GM19240 (cell line): Measurements from ENCODE around the gene LIFR.
"Not testable (repeated sequence)": the region's sequence is repeated elsewhere in the genome, so short reads cannot be mapped to it uniquely, and the experiment has no call there.

ENCODE experiments used
- DNase-seq: peaks from one replicate; pipeline ENCODE4 v3.0.0; 2011; ENCODE audit warnings: low spot score; ENCODE audit not compliant: insufficient read length

LIFR gene

GRCh38 chr5:38581597-38581996, 25.2 kb upstream of the LIFR start:
- no peak for DNase-seq

DNA sequence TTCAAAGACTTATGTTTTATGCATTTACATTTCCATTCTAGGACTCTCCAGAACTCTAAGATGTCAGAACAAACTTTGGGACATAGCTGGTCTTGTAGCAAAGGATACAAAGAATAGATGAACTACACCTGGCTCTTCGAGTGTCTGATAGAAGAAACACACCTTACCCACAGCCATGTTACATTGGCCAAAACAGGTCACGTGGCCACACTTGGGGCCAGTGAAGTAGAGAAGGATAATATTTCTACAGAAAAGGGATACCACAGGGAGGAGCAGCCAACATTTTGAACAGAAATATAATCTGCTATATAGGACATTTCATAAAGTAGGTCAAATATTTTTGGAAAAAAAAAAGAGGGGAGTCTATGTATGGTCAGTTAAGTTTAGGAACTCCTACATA, 22.7 kb upstream of the LIFR start:
- no peak for DNase-seq

DNA sequence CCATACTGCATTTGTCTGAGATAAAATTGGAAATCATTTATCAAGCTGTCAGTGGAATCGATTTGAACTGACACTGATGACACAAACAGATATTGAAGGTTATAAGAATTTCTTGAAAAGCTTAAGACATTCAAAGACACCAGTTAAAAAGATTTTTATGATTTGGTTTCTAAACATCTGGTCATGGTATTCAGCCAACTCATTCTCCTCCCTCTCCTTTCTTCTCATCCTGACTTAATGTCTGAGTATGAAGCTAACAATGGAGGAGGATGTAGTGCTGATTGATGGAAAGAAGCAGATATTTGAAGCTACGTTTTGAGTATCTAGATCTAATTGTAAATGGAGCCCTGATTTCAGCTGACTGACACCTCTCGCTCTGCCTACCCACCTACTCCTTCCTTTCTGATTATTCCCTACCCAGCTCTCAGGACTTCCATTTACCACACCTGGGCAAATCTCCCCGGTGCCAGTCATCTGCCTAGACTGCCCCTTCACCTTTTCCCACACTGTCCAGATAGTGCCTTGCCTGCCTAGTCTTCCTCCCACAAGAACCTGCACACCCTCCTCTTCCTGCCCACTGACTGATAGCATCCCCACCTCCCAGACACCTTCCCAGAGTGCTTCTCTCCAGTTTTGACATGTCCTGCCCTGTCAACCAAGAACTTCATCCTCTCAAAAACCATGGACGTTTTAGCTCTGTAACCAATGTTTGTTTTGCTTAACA, 20.7 kb upstream of the LIFR start:
- DNase-seq = no peak

GRCh38 chr5:38576442-38576841, 20.0 kb upstream of the LIFR start:
- no peak for DNase-seq

DNA sequence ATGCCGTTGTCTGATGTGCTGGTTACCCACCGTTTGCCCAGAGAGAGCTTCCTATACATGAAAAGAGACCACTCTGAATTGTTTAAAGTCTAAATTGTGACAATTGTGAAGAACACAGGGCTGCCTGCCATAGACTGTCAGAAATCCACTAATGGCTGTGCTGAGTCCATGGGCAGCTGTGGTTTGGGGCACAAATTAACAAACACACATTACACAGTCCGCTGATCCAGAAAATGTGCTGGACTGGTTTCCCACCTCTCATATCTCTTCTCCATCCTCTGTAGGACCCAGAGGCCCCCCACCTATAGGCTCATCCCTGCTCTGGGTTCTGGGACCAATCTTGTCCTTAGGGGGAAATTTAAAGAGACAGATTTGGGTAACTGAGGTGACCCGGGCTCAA, 19.0 kb upstream of the LIFR start:
- DNase-seq = no peak

- DNase-seq = no peak
These were observed 17.6 kb upstream of the LIFR start for GRCh38 chr5:38574009-38574408.

DNA sequence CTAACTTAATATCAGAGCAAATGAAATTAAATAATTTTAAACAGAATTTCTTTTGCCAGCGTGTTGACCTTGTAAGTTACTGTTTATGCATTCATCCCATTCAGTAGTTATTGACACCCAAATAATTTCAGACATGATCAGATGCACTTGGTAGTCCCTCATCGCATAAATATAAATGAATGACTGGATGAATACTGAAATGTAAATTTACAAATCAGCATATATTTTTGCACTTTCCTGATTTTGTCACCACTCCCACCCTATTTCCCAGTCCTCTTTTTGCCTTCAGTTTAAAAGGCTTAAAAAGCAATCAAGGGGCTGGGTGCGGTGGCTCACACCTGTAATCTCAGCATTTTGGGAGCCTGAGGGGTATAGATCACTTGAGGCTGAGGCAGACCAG, 17.1 kb upstream of the LIFR start:
- no peak for DNase-seq

DNA sequence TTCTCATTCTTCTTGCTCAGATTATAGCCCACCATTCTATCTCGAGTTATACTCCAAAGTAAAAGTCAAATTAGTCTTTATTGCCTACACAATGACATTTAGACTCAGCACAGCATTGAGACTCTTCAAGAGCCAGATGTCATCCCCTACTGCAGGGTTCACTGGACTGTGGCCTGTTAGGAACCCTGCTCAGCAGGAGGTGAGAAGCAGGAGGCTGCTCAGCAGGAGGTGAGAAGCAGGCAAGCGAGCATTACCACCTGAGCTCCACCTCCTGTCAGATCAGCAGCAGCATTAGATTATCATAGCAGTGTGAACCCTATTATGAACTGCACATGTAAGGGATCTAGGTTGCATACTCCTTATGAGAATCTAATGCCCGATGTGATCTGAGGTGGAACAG, 12.7 kb upstream of the LIFR start:
- no peak for DNase-seq

- not testable (repeated sequence) for DNase-seq
These were observed 10.9 kb upstream of the LIFR start for GRCh38 chr5:38567306-38567705.

- no peak for DNase-seq
These were observed 7.2 kb upstream of the LIFR start for GRCh38 chr5:38563624-38564023.

DNA sequence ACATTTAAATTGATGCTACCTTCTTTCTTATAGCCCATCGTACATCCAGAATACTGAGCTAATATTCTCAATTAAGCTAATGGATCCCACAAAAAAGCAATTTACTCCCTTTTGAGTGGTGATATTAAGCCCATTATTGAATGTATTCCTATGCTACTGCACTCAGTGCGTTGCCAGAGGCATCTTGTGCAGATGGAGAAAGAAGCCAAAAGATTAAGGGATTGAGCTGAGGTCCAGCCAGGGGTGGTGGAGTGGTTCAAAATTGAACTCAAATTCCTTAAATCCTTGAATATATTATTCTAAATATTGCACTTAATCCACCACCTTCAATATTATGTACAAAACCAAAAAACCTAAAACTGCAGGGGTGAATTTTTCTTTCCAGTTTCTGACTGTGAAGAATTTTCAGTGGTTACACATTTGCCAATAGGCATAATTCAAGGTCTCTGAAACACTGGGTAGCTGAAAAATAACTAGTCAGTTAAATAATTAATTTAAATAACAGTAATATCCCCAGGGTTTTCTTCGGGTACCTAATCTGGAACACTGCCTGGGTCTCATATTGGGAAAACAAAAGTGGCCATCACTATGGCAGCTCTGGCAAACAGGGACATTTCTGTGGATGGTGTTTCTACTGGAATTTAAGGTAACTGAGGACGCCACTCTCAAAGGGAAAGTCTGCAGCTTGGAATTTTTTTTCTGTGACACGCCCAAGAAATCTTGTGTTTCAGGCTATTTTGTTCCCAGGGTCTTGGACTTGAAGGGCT, 6.2 kb upstream of the LIFR start:
- DNase-seq = no peak

DNA sequence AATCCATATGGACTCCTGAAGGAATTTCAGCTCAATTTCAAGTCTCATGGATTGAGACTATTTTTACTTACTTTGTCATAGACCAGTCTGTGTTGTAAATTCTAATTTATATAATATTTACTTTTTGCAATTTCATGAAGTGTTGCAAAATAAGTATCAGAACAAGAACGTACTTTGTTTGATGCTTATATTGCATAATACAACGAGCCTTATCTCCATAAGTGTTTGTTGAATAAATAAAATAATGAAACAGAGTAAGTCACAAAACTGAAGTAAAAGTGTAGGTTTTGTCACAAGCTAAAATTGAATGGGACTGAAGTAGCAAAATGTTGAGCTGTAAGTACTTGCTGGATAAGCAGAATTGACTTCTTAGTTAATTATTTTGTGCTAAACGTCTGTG, 3.0 kb upstream of the LIFR start:
- no peak for DNase-seq

DNA sequence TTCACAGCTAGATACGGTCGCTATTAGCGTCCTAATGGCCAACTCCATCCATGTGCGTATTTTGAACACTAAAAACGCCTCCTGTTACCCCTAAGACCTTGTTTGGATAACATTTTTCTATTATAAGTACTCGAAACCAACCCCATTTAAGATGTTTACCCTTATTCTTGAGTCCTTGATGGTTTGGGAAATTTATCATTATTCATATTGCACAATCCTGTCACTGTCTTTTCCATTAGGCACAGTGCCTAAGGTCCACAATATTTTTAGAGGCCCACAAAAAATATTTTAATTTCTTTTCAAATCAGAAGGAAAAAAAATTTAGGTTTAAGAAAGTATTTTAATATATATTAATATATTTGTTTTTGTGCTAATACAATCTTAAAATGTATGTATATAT, 1.3 kb upstream of the LIFR start:
- no peak for DNase-seq

DNA sequence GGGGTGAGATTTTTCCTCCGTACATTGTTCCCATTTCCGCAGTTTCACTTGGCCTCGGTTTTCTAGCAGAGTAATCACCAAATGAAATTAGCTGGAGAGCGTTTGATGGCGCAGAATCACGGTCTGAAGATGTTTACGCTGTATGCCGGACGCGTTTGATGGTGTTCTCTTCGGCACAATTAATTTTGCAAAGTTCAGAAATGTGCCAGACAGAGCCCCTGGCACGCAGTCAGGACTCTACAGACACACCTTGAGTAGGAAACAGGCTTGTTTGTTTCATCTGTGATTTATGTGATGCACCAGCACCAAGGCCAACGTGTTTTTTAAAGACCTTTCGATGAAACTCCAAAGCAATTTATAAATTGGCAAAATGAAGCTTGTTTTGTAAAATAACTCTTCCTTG, 863 bp upstream of the LIFR start:
- DNase-seq = no peak

DNA sequence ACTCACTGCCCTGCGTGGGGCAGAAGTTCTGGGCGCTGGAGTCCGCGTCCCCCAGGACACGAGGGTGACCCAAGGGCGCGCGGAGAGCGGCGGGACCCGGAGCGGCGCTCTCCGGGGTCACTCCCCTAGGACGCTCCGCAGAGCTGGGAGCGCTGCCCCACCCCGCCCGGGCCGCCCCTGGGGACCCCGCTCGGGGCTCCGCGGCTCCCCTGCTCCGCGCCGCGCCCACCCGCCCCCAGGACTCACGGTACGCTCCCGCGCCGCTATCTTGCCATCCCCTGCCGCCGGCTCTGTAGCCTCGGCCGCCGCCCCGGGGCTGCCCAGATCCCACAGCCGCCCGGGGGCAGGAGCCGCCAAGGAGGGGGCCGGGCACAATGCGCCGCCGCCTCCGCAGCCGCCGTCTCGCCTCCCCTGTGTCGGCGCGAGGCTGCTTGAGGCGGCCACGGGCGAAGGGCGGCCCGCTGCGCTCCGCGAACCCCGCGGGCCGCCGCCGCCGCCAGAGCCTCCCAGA, 303 bp downstream of the LIFR start:
- no peak for DNase-seq

DNA sequence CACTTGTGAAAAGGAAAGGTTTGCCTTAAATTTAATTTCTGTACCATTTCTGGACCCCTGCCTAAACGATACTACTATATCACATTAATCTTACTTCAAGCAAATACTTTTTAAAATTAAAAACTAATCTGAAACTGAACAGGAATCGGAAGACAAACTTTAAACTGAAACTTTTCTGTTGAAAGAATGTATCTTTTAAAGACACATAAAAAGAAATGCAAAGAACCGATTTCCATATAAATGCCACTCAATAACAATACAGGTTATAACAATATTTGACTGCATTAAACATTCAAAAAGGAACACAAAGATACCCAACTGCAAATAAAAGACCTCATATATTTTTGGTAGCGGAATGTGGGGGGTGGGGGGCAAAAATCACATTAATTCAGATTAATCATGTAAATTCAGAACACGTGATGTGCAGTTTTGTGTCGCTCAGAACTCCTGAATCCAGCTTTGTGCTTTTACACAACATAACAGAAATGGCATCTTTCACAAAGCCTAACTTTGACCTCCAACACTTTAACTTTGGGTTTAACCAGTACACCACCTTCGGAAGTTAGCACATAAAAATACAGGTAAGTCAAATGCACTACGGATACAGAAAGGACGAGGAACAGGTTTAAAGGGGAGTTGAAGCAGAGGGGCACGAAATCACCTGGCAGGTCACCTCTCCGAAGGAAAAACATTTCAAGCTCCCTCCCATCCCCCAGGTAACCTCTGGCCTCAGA, 925 bp downstream of the LIFR start:
- DNase-seq = no peak

DNA sequence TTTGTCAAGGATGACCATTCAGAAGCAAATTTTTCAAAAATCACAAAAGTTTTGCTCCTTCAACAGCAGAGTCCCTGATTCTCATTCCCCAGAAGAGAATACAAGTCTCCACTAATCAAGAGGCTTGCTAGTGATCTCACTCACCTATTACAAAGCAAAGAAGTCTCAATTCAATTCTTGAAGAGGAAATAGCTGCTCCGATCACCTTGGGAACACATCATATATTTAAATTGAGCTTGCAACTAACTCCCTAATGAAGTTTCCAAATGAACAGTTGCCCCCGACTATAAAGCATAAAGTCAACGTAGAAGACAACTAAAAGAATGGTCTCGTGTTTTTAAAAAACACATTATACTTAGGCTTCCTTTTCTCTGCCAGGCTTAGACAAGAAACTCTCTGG, 1.6 kb downstream of the LIFR start:
- no peak for DNase-seq

DNA sequence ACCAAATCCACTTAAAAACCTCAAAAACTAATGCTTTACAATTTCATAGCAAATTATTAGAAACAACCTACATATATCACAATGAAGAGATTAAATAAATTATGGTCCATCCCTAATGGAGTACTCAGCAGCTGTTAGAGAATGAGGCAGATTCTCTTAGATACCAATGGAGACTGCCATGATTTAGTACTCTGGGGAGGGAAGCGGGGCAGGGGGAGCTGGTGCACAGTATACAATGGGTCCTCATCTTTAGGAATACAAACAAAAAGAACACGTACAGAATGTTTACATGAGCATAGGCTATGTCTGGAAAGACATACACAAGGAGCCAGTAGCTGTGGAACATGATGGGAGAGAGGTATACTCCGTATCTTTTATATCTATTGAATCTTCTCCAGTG, 2.0 kb downstream of the LIFR start:
- DNase-seq = no peak

DNA sequence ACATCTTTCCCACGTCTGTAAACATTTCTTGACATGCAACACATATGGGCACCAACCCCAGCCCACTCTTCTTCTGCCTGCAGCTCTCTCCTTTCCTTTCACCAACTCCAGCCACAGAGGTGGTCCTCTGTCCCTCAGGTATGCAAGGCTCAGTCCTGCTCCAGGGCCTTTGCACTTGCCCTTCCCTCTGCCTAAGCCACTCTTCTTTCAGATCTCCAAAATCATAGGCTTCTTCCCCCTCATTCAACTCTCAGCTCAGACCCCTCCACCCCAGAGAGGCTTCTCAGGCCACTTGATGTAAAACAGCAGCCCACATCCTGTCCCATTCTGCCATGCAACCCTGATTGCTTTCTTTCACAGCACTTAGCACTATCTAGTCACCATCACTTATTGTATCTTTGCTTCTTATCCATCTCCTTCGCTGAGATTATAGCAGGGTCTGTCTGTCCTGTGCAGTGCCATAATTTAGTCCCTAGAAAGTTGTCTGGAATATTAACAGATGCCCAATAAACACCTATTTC, 3.4 kb downstream of the LIFR start:
- no peak for DNase-seq

DNA sequence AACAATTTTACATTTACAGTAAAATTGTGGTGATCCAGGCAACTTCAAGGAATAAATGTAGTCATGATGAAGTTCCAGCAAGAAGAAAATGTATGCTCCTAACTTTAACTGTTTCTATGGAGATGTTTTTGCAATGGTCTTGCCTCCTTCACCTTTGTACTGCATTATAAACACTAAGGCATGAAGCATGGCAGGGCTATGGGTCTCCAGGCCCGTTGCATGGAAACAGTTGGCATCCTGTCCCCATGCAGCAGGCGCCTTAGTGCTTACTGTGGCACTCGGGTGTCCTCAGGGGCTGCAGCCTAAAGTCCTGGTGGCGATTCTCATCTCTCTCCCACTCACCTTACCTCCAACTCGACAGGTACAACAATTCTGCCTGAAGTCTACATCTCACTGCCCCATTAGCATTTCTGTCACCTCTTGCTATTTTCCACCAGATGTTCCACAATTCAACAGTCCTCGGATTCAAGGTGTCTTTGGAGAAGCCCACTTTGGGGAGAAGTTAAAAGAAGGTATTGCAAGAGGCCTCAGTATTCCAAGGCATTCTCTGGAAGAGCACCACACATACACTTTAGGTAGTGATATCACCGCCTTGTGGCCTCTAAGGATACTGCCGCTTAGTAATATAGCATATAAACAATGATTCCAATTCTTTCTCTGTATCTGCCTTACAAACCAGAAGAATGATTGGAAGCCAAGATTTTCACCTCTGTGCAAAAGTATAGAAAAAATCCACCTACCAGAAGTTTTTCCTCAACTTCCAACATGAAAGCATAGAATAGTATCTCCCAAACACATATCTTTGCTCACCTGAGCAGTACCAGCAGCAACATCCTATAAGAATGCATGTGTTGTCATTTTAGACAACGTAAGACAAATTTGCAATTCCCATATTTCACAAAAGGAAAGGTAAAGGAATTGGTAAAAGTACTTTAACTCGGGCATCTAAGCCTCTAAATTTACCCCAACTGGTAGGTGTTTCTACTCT, 5.1 kb downstream of the LIFR start:
- no peak for DNase-seq
